Ishikawa (cell line): ENCODE data around the gene PLS1.

Experiments
- CREB1 ChIP-seq: IDR thresholded peaks from 2 replicates; pipeline ENCODE4 v1.6.1; 2012; ENCODE audit warnings: low read depth
- EP300 ChIP-seq: IDR thresholded peaks from 2 replicates; pipeline ENCODE4 v1.6.1; 2012; ENCODE audit warnings: borderline replicate concordance
- FOXM1 ChIP-seq: IDR thresholded peaks from 2 replicates; pipeline ENCODE4 v1.6.1; 2012; ENCODE audit warnings: low read depth, borderline replicate concordance
- NFIC ChIP-seq: IDR thresholded peaks from 2 replicates; pipeline ENCODE4 v1.6.1; 2012
- RAD21 ChIP-seq: IDR thresholded peaks from 2 replicates; pipeline ENCODE4 v1.6.1; 2012; ENCODE audit warnings: low read depth
- TAF1 ChIP-seq: IDR thresholded peaks from 2 replicates; pipeline ENCODE4 v1.6.1; 2012; ENCODE audit warnings: low read depth, mild to moderate bottlenecking
- YY1 ChIP-seq: IDR thresholded peaks from 2 replicates; pipeline ENCODE4 v1.6.1; 2012; ENCODE audit warnings: low read depth
- TF ChIP-seq, protein P1 (sequence below): IDR thresholded peaks from 2 replicates; pipeline ENCODE4 v1.6.1; 2012
- TF ChIP-seq, protein P2 (sequence below): IDR thresholded peaks from 2 replicates; pipeline ENCODE4 v1.6.1; 2012

DNA sequence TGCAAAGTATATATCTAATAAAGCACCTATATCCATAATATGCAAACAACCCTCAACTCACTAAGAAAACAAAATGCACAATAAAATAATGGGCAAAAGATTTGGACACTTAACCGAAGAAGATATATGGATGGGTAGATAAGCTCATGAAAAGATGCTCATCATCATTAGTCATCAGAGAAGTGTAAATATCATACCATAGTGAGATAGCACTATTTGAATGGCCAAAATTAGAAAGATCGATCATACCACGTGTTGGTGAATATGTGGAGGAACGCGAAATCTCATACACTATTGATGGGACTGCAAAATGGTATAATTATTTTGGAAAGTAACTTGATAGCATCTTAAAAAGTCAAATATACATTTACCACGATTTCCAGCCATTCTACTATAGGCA is 40.5 kb downstream of the PLS1 start:
- no peak for TF ChIP-seq EP300
- TF ChIP-seq TAF1, result no peak
- TF ChIP-seq FOXM1, result no peak
- no peak for TF ChIP-seq RAD21
- TF ChIP-seq, protein P1, sequence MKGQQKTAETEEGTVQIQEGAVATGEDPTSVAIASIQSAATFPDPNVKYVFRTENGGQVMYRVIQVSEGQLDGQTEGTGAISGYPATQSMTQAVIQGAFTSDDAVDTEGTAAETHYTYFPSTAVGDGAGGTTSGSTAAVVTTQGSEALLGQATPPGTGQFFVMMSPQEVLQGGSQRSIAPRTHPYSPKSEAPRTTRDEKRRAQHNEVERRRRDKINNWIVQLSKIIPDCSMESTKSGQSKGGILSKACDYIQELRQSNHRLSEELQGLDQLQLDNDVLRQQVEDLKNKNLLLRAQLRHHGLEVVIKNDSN, result no peak
- no peak for TF ChIP-seq YY1
- TF ChIP-seq, protein P2, sequence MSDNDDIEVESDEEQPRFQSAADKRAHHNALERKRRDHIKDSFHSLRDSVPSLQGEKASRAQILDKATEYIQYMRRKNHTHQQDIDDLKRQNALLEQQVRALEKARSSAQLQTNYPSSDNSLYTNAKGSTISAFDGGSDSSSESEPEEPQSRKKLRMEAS, result no peak
- TF ChIP-seq NFIC, result no peak
- no peak for TF ChIP-seq CREB1
